Forelimb muscle (tissue), 1 donor: ENCODE results near the gene GRIK3. TPM values are rescaled to one million over a fixed set of nuclear protein-coding genes. Genes with fewer than 3 reads are reported as not detected.
A peak's percentile ranks its signal among the peaks of the same experiment; 100 is the strongest.

Experiments
- DNase-seq: peaks from one replicate; pipeline ENCODE4 v3.0.0-alpha.2; 2013; ENCODE audit warnings: low read depth
- polyA plus RNA-seq: library from polyadenylated mRNA; unstranded; fragments of 120-200 nt; gene quantifications from one replicate; pipeline ENCODE4 v1.2.1, GENCODE V29; 2013; ENCODE audit not compliant: insufficient read length

The GRIK3 gene
- polyA plus RNA-seq, 1 donor, result 0.54 TPM

- no peak for DNase-seq
Measured at GRCh38 chr1:36829961-36830360, 204.4 kb downstream of the GRIK3 start.

DNA sequence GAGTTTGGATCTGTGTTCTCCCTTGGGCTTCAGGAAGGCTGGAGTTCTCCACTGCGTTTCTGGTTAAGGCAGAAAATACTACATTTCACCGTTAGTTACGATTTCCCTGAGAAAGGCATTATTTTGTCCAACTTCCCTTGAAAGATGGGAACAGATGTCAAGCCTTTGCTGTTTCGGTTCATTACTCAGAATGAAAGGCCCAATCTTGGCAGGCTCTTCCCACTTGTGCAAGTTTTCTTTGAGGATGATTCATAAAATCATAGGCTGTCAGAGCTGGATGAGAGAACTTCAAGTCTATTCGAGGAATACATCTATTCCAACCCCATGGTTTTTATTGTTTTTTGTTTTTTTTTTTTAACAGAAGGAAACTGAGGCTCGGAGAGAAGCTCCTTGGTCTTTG is 205.2 kb downstream of the GRIK3 start:
- DNase-seq, result peak; percentile 4

DNA sequence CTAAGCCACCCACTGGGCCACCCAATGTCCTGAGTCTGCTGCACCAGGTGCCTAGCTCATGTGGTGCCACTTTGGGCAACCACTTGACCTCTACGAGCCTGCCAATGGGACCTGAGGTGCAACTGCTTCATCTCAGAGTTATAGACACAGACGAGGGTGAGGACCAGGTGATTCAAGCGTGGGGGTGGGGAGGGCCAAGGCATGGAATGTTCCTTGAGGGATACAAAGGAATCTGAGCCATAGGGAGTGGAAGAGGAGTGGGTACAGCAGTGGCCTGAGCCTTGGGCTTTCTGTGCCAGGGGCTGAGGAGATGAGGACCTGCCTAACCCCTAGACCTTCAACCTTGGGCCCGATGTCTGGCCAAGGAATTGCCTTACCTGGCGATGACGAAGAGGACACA is 209.1 kb downstream of the GRIK3 start:
- no peak for DNase-seq

DNA sequence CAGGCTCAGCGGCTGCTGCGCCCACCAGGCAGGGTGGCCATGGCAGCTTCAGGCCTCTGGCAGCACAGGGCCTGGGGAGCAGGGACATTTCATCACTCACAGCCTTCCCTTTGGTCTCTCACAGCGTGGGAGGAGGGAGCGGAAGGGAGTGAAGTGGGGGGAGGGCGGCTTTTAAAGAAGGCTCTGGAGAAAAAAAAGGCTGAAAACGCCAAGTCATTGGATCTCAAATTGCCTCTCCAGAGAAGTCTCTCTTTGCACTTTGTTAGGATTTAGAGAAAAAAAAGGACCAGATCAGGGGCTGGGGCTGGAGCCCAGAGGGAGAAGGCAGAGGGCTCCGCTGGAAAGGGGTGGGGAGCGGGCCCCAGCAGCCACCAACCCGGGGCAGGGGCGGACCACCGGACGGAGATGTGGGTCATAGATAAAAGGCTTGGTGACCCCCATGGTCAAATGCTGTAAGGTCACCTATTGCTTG is 209.9 kb downstream of the GRIK3 start:
- DNase-seq, result no peak

- DNase-seq, result no peak
Measured at GRCh38 chr1:36822648-36823047, 211.7 kb downstream of the GRIK3 start.

- no peak for DNase-seq
Measured at GRCh38 chr1:36821386-36821785, 212.9 kb downstream of the GRIK3 start.

DNA sequence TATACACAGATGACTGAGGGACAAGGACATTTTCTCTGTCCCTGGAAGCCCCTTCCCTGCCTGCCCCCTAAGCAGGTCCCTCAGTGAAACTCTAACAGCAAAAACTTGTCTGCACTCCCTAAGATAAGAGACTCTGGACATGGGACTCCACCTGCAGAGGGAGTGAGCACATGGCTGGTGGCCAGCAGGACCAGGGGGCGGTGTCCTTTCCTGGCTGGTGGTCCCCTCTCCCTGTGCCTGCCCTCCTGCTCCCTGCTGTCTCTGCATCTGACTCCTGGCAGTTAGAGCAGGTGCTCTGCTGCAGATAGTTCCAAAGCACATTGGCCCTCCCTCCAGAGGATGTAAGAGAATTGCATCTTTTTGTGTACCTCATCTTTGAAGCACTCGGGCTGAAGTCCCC is 215.5 kb downstream of the GRIK3 start:
- no peak for DNase-seq

- no peak for DNase-seq
Measured at GRCh38 chr1:36816348-36816747, 218.0 kb downstream of the GRIK3 start.

- DNase-seq, result no peak
Measured at GRCh38 chr1:36814774-36815173, 219.5 kb downstream of the GRIK3 start.

GRCh38 chr1:36814083-36814482 is 220.2 kb downstream of the GRIK3 start:
- no peak for DNase-seq

- DNase-seq, result no peak
Measured at GRCh38 chr1:36807262-36807661, 227.1 kb downstream of the GRIK3 start.

- DNase-seq, result no peak
Measured at GRCh38 chr1:36805979-36806640, 228.2 kb downstream of the GRIK3 start.

DNA sequence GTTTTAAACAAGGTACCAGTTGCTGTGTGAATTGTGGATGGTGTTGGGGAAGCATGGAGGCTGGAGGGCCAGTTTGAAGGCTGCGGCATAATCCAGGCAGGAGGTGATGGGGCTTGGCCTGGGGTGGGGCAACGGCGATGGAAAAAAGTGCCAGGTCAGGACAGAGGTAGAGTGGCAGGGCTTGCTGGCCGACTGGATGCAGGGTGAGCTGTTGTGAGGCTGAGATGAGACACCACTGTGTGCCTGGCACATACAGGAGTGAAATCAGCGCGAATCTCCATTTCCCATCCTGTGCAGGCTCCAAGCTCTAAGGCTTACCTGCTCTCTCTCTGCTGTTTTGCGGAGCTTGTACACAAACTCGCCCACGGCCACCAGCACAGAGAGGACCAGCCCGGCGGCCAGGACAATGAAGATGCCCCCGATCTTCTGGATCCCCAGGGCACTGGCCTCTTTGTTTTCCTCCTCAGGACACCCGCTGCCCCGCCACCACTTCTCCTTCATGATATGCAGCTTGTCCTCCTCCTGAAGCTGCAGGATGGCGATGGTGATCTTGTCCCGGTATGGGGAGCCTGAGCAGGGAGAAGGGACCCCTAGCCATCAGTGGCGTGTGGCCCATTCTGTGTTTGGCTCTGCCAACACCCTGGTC is 229.5 kb downstream of the GRIK3 start:
- no peak for DNase-seq

DNA sequence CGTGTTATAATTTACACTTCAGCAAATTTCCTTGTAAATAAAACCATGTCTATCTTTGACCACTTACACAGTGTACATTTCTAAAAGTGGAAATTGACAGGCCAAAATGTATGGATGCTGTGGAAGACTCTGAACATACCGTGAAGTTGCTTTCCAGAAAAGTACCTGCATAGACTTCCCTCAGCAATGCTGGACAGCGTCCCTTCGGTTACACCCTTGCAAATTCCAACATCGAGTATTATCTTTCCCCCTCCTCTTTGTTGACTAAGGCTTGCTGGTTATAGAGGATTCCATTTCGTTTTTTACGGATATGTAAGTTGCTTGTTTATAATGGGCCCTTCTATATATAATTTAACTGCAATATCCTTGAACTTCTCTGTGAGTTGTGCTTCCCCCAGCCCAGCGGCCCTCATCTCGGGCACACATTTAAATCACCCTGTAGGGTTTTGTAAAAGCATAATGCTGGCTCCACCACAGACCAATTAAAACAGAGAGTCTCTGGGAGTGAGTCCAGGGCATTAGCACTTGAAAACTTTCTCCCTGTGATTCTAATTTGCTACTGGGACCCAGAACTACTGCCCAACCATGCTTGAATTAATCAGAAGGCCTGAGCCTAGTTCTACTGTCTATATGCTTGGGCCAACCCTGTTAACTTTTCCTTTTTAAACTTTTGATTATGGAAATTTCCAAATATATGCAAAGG is 230.3 kb downstream of the GRIK3 start:
- no peak for DNase-seq

GRCh38 chr1:36802018-36802417 is 232.3 kb downstream of the GRIK3 start:
- DNase-seq, result no peak

GRCh38 chr1:36797761-36798160 is 236.6 kb downstream of the GRIK3 start:
- no peak for DNase-seq

- no peak for DNase-seq
Measured at GRCh38 chr1:36796733-36797132, 237.6 kb downstream of the GRIK3 start.

GRCh38 chr1:36796106-36796590 is 238.2 kb downstream of the GRIK3 start:
- no peak for DNase-seq

- no peak for DNase-seq
Measured at GRCh38 chr1:36794460-36794859, 239.9 kb downstream of the GRIK3 start.

GRCh38 chr1:36793452-36793851 is 240.9 kb downstream of the GRIK3 start:
- no peak for DNase-seq

DNA sequence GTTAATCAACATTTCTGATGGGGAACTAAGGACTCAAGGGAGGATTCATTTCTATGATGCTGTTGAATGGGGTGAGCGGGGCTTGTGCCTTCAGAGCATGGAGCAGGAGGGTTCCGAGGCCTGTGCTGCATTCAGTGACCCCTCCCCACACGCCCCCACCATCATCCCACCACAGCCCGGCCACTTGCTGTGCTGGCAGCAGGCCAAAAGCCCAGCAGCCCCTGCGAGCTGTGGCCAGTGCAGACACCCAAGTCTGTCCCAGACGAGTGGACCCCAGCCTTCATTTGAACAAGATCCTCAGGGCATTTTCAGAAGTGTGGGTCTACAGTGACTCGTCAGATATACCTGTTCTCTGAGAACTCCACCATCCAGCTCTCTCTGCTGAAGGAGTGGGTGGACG is 242.0 kb downstream of the GRIK3 start:
- DNase-seq, result no peak

GRCh38 chr1:36790191-36790590 is 244.1 kb downstream of the GRIK3 start:
- no peak for DNase-seq

- no peak for DNase-seq
Measured at GRCh38 chr1:36789535-36789934, 244.8 kb downstream of the GRIK3 start.
